GM23248 (cell line): ENCODE measurements around the gene LSM2. TPM values are rescaled to one million over a fixed set of nuclear protein-coding genes. Genes with fewer than 3 reads are reported as not detected.

ENCODE experiments used
- DNase-seq: peaks from one replicate; pipeline ENCODE4 v3.0.0-alpha.2; 2015
- H2AFZ ChIP-seq: fragments of 200-600 bp; sonication (generic); 2 replicates; pipeline ENCODE4 v1.6.1; 2016; ENCODE audit warnings: antibody characterized with exemption
- H3F3A ChIP-seq: fragments of 200-600 bp; sonication (generic); 2 replicates; pipeline ENCODE4 v1.6.1; 2016; ENCODE audit warnings: mild to moderate bottlenecking, antibody characterized with exemption, mixed run types; ENCODE audit not compliant: insufficient read depth
- H3K27ac ChIP-seq: fragments of 200-600 bp; sonication (generic); 2 replicates; pipeline ENCODE4 v1.5.1; 2016; ENCODE audit warnings: mild to moderate bottlenecking
- H3K27me3 ChIP-seq: fragments of 200-600 bp; sonication (generic); replicated peaks from 2 replicates; pipeline ENCODE4 v1.6.1; 2016; ENCODE audit warnings: mild to moderate bottlenecking; ENCODE audit not compliant: insufficient read depth
- H3K36me3 ChIP-seq: fragments of 200-600 bp; sonication (generic); 2 replicates; pipeline ENCODE4 v1.6.1; 2016; ENCODE audit warnings: low read depth, mild to moderate bottlenecking
- H3K4me1 ChIP-seq: fragments of 200-600 bp; sonication (generic); 2 replicates; pipeline ENCODE4 v1.6.1; 2016; ENCODE audit warnings: mild to moderate bottlenecking; ENCODE audit not compliant: insufficient read depth
- H3K4me2 ChIP-seq: fragments of 200-600 bp; sonication (generic); one replicate; pipeline ENCODE4 v1.6.1; 2016; ENCODE audit warnings: mild to moderate bottlenecking; ENCODE audit not compliant: unreplicated experiment
- H3K4me3 ChIP-seq: fragments of 200-600 bp; sonication (generic); 2 replicates; pipeline ENCODE4 v1.5.1; 2016; ENCODE audit warnings: mild to moderate bottlenecking
- H3K79me2 ChIP-seq: fragments of 200-600 bp; sonication (generic); 2 replicates; pipeline ENCODE4 v1.6.1; 2016; ENCODE audit warnings: mild to moderate bottlenecking; ENCODE audit not compliant: insufficient read depth
- H3K9ac ChIP-seq: fragments of 200-600 bp; sonication (generic); 2 replicates; pipeline ENCODE4 v1.6.1; 2016; ENCODE audit warnings: mild to moderate bottlenecking
- H3K9me2 ChIP-seq: fragments of 200-600 bp; sonication (generic); 2 replicates; pipeline ENCODE4 v1.6.1; 2016; ENCODE audit warnings: mixed run types, mild to moderate bottlenecking, moderate library complexity; ENCODE audit not compliant: insufficient read depth
- H3K9me3 ChIP-seq: fragments of 200-600 bp; sonication (generic); one replicate; pipeline ENCODE4 v1.6.1; 2017; ENCODE audit warnings: low read depth
- H4K20me1 ChIP-seq: fragments of 200-600 bp; sonication (generic); 2 replicates; pipeline ENCODE4 v1.6.0; 2016; ENCODE audit not compliant: insufficient read depth
- EZH2 ChIP-seq: fragments of 200-600 bp; sonication (generic); IDR thresholded peaks from 2 replicates; pipeline ENCODE4 v1.6.1; 2018; ENCODE audit warnings: antibody characterized with exemption, mild to moderate bottlenecking; ENCODE audit not compliant: insufficient read depth, poor library complexity, severe bottlenecking
- EZH2phosphoT487 ChIP-seq: fragments of 200-600 bp; sonication (generic); IDR thresholded peaks from 2 replicates; pipeline ENCODE4 v1.6.1; 2018; ENCODE audit warnings: antibody characterized with exemption, moderate library complexity, mild to moderate bottlenecking, low read depth; ENCODE audit not compliant: insufficient read depth
- WGBS, 2 experiments: methylation state at CpG; one replicate each; pipeline ENCODE4 v1.1.6; 2015 to 2017; ENCODE audit warnings: low lambda C conversion rate in 2 of 2, low coverage in 1 of 2; ENCODE audit errors: missing lambda C conversion rate in 2 of 2; 5-methylcytosine and 5-hydroxymethylcytosine counted together
- in situ Hi-C: fragments of 300-500 bp; cut with MboI; formaldehyde crosslinking; loops from 2 replicates; pipeline ENCODE4 v1.15.0; 2020
- polyA plus RNA-seq: library from polyadenylated mRNA; unstranded; fragments of >200 nt; fragmentation: Nextera tagmentation; extraction: Ambion mirVana; gene quantifications from 2 replicates; pipeline ENCODE4 v1.2.1, GENCODE V29; 2016
- total RNA-seq: library from RNA; depleted of rRNA; stranded (reverse); fragments of >200 nt; shearing (Covaris generic); gene quantifications from 2 replicates; pipeline ENCODE4 v1.2.3, GENCODE V29; 2014

LSM2 gene
- total and polyA plus RNA-seq, 2 experiments from 2014 or later: 40.3 to 48.4 TPM

- no peak overlapping the region for H2AFZ ChIP-seq
- WGBS, 2 experiments: 0 to 14% methylated on average over 1 of the region's 1 CpG
Observed at GRCh38 chr6:31763619-31763940, 43.2 kb downstream of the LSM2 start.

DNA sequence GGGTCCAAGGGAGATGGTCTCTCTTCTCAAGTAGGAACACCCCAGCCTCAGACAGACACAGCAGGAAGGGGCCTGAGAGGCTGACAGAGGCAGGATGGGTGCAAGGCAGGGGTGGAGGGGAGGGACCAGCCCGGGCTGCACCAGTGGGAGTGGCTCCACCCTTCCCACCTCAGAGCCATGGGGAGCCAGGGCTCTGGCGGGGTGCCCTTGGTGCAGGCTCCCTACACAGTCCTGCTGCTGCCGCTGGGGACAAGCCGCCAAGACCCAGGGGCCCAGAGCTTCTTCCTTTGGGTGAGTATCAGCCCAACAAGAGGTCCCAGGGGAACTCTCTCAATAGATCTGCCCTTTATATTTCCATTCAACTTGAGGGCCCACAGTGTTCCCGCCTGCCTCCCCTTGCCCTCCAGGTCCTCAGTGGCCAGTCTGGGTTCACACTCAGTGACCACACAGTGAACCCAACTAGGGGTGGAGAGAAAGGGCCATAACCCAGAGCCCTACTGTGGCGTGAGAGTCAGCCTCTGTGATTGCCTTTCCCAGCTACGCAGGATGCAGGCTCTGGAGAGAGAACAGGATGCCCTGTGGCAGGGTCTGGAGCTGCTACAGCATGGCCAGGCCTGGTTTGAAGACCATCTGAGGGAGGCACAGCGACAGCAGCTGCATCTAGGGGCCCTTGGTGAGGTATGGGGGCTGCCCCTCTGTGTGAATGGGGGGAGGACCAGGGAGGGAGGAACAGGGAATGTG lies 43.7 kb downstream of the LSM2 start:
- no peaks in the 10 kb centered on the region for H3F3A ChIP-seq
- H3K9ac ChIP-seq: 0 out of 2 replicates have a peak overlapping the region, but pooled peaks have one; percentile 15
- H4K20me1 ChIP-seq: no peaks in the 10 kb centered on the region
- H3K4me1 ChIP-seq: peaks cover 9% of the 10 kb centered on the region
- in situ Hi-C loops: no loop called here
- WGBS, 2 experiments: 85 to 88% methylated on average over 7 to 8 of the region's 8 CpGs
- no peaks in the 10 kb centered on the region for H3K79me2 ChIP-seq
- no peak for DNase-seq
- no peak overlapping the region for H3K4me3 ChIP-seq
- H3K27me3 ChIP-seq: no peaks in the 10 kb centered on the region
- H3K4me2 ChIP-seq: no peak overlapping the region
- no peak for TF ChIP-seq EZH2phosphoT487
- TF ChIP-seq EZH2: no peak
- no peak overlapping the region for H3K27ac ChIP-seq
- H3K9me3 ChIP-seq: no peaks in the 10 kb centered on the region
- H3K36me3 ChIP-seq: no peaks in the 10 kb centered on the region
- H3K9me2 ChIP-seq: no peaks in the 10 kb centered on the region
- no peak overlapping the region for H2AFZ ChIP-seq

More at GRCh38 chr6:31763619-31763940, 43.2 kb downstream of the LSM2 start:
- Histone ChIP-seq H3K4me2 (no peak overlapping the region), H3K4me3 (no peak overlapping the region), H3K4me1 (peaks cover 9% of the 10 kb centered on the region), H3F3A (no peaks in the 10 kb centered on the region), H4K20me1 (no peaks in the 10 kb centered on the region), H3K9me3 (no peaks in the 10 kb centered on the region), H3K9ac (0 out of 2 replicates have a peak overlapping the region, but pooled peaks have one; percentile 15), H3K9me2 (no peaks in the 10 kb centered on the region), H3K36me3 (no peaks in the 10 kb centered on the region), H3K27me3 (no peaks in the 10 kb centered on the region), H3K79me2 (no peaks in the 10 kb centered on the region), H3K27ac (no peak overlapping the region)
- in situ Hi-C loops: no loop called here
- peak; percentile 69 for DNase-seq
- no peak for TF ChIP-seq EZH2
- TF ChIP-seq EZH2phosphoT487: no peak

GRCh38 chr6:31762356-31762755 lies 44.4 kb downstream of the LSM2 start, which contains the start of gene SAPCD1:
Gene SAPCD1 (plus strand): TSS chr6:31762656. CDS start chr6:31763055, 399 bp downstream.
- Histone ChIP-seq H3K9ac (0 out of 2 replicates have a peak within 1 kb of the TSS, but pooled peaks have one; percentile 15), H3K27ac (no peak within 1 kb of the TSS)

GRCh38 chr6:31761343-31761742 lies 45.4 kb downstream of the LSM2 start:
- Histone ChIP-seq H3K9ac (no peak overlapping the region), H3K79me2 (no peaks in the 10 kb centered on the region), H3K9me3 (no peaks in the 10 kb centered on the region), H3K4me2 (no peak overlapping the region), H3F3A (no peaks in the 10 kb centered on the region), H4K20me1 (no peaks in the 10 kb centered on the region), H3K27me3 (no peaks in the 10 kb centered on the region), H2AFZ (no peak overlapping the region), H3K4me3 (no peak overlapping the region), H3K36me3 (no peaks in the 10 kb centered on the region), H3K9me2 (no peaks in the 10 kb centered on the region), H3K4me1 (peaks cover 9% of the 10 kb centered on the region), H3K27ac (no peak overlapping the region)
- 97 to 100% methylated on average over 8 of the region's 8 CpGs for WGBS, 2 experiments
- in situ Hi-C loops: no loop called here
- TF ChIP-seq EZH2 (no peak), EZH2phosphoT487 (no peak)
- DNase-seq: no peak

More at GRCh38 chr6:31762356-31762755, 44.4 kb downstream of the LSM2 start, which contains the start of gene SAPCD1:
- no peaks in the 10 kb centered on the region for H3K36me3 ChIP-seq
- H3K4me3 ChIP-seq: no peak within 1 kb of the TSS
- H3K4me2 ChIP-seq: no peak within 1 kb of the TSS
- in situ Hi-C loops: no loop called here
- H3K9me3 ChIP-seq: no peaks in the 10 kb centered on the region
- H3K27me3 ChIP-seq: no peaks in the 10 kb centered on the region
- H3K79me2 ChIP-seq: no peaks in the 10 kb centered on the region
- H3K9me2 ChIP-seq: no peaks in the 10 kb centered on the region
- 78 to 83% methylated on average over 4 of the region's 4 CpGs for WGBS, 2 experiments
- H3F3A ChIP-seq: no peaks in the 10 kb centered on the region
- no peaks in the 10 kb centered on the region for H4K20me1 ChIP-seq
- no peak within 1 kb of the TSS for H2AFZ ChIP-seq
- TF ChIP-seq EZH2phosphoT487: no peak
- H3K4me1 ChIP-seq: peaks cover 9% of the 10 kb centered on the region
- no peak for DNase-seq
